Measurements from ENCODE around the gene KRT3.
"Not testable (repeated sequence)": the region's sequence is repeated elsewhere in the genome, so short reads cannot be mapped to it uniquely, and the experiment has no call there.

Gene KRT3

GRCh38 chr12:52760623-52761022 is 35.3 kb downstream of the KRT3 start:
- DNase-seq (ENCODE audit: low spot score): no peak

GRCh38 chr12:52759695-52760094 is 36.2 kb downstream of the KRT3 start:
- no peak for DNase-seq (ENCODE audit: low spot score)

- no peak for DNase-seq (ENCODE audit: low spot score)
Observed at GRCh38 chr12:52759218-52759617, 36.7 kb downstream of the KRT3 start.

- no peak for DNase-seq (ENCODE audit: low spot score)
Observed at GRCh38 chr12:52757449-52758176, 38.3 kb downstream of the KRT3 start.

- DNase-seq (ENCODE audit: low spot score): no peak
Observed at GRCh38 chr12:52756281-52756960, 39.5 kb downstream of the KRT3 start.

GRCh38 chr12:52755533-52755932 is 40.4 kb downstream of the KRT3 start:
- no peak for DNase-seq (ENCODE audit: low spot score)

- no peak for DNase-seq (ENCODE audit: low spot score)
Observed at GRCh38 chr12:52754135-52754534, 41.8 kb downstream of the KRT3 start.

- no peak for DNase-seq (ENCODE audit: low spot score)
Observed at GRCh38 chr12:52753283-52753682, 42.6 kb downstream of the KRT3 start.

- DNase-seq (ENCODE audit: low spot score): no peak
Observed at GRCh38 chr12:52752516-52752915, 43.4 kb downstream of the KRT3 start.

GRCh38 chr12:52751795-52752194 is 44.1 kb downstream of the KRT3 start:
- no peak for DNase-seq (ENCODE audit: low spot score)

- DNase-seq (ENCODE audit: low spot score): not testable (repeated sequence)
Observed at GRCh38 chr12:52750532-52750931, 45.4 kb downstream of the KRT3 start.

GRCh38 chr12:52749827-52750226 is 46.1 kb downstream of the KRT3 start:
- DNase-seq (ENCODE audit: low spot score): no peak

- DNase-seq (ENCODE audit: low spot score): no peak
Observed at GRCh38 chr12:52748578-52748977, 47.3 kb downstream of the KRT3 start.

GRCh38 chr12:52745554-52745953 is 50.4 kb downstream of the KRT3 start:
- DNase-seq (ENCODE audit: low spot score): no peak

GRCh38 chr12:52744493-52745156 is 51.3 kb downstream of the KRT3 start:
- DNase-seq (ENCODE audit: low spot score): no peak

GRCh38 chr12:52742822-52743457 is 53.0 kb downstream of the KRT3 start:
- DNase-seq (ENCODE audit: low spot score): no peak

GRCh38 chr12:52742196-52742580 is 53.7 kb downstream of the KRT3 start:
- DNase-seq (ENCODE audit: low spot score): no peak

- no peak for DNase-seq (ENCODE audit: low spot score)
Observed at GRCh38 chr12:52741375-52742195, 54.3 kb downstream of the KRT3 start.

- no peak for DNase-seq (ENCODE audit: low spot score)
Observed at GRCh38 chr12:52740584-52740983, 55.3 kb downstream of the KRT3 start.

- DNase-seq (ENCODE audit: low spot score): no peak
Observed at GRCh38 chr12:52739963-52740362, 56.0 kb downstream of the KRT3 start.

All from putamen (tissue), 1 donor.